ENCODE data around the gene NOXO1.

The NOXO1 gene

GRCh38 chr16:1932050-1933028, 48.9 kb downstream of the NOXO1 start:
- FAIRE-seq (no peak), DNase-seq (ENCODE audit: insufficient read length, low spot score) (no peak)
- TF ChIP-seq POLR2A (IDR thresholded peaks at IDR 0.05; ENCODE audit: low read depth, low read length), result no peak

- FAIRE-seq (no peak), DNase-seq (ENCODE audit: insufficient read length, low spot score) (no peak)
- TF ChIP-seq POLR2A (IDR thresholded peaks at IDR 0.05; ENCODE audit: low read depth, low read length), result no peak
Measured at GRCh38 chr16:1930338-1930720, 50.9 kb downstream of the NOXO1 start.

- DNase-seq (ENCODE audit: insufficient read length, low spot score) (peak; percentile 96), FAIRE-seq (no peak)
- peak; percentile 35; the same call in 1 of the 2 replicates for TF ChIP-seq POLR2A (IDR thresholded peaks at IDR 0.05; ENCODE audit: low read depth, low read length)
Measured at GRCh38 chr16:1929578-1930337, 51.5 kb downstream of the NOXO1 start.

- peak; percentile 77 for DNase-seq (ENCODE audit: insufficient read length, low spot score)
- TF ChIP-seq POLR2A (IDR thresholded peaks at IDR 0.05; ENCODE audit: low read depth, low read length), result no peak
- FAIRE-seq, result no peak
Measured at GRCh38 chr16:1929105-1929504, 52.2 kb downstream of the NOXO1 start.

Measured in H54 (cell line).